ENCODE measurements around the gene ITGA2B. TPM values are rescaled to one million over a fixed set of nuclear protein-coding genes. Genes with fewer than 3 reads are reported as not detected.

Gene ITGA2B
- total RNA-seq, 2 experiments from 2014 or later = 0.57 to 0.63 TPM

GRCh38 chr17:44402564-44403172, 13.2 kb upstream of the ITGA2B start:
- Histone ChIP-seq H3K27ac (ENCODE audit: low read depth, low read length, poor library complexity, severe bottlenecking) (no peak overlapping the region), H3K36me3 (ENCODE audit: insufficient read depth, low read length) (peaks cover 78% of the 10 kb centered on the region), H3K4me1 (ENCODE audit: insufficient read depth, low read length, poor library complexity, severe bottlenecking) (peaks cover 5% of the 10 kb centered on the region), H3K4me3 (ENCODE audit: low read depth, low read length, poor library complexity, severe bottlenecking) (no peak overlapping the region), H3K4me2 (ENCODE audit: low read length) (no peak overlapping the region), H2AFZ (ENCODE audit: low read length) (no peak overlapping the region), H4K20me1 (ENCODE audit: insufficient read depth, low read length) (no peaks in the 10 kb centered on the region), H3K79me2 (ENCODE audit: insufficient read depth, low read depth, low read length) (no peaks in the 10 kb centered on the region), H3K9me2 (ENCODE audit: insufficient read depth, low read length) (no peaks in the 10 kb centered on the region), H3K9me3 (ENCODE audit: low read length) (no peaks in the 10 kb centered on the region)
- POLR2A ChIA-PET = no interaction called here
- no TSS peak for BruUV-seq (replicated peaks)
- CTCF ChIA-PET (ENCODE audit: unreplicated experiment) = no interaction called here
- DNase-seq (ENCODE audit: low spot score) = no peak
- no peak for TF ChIP-seq EZH2phosphoT487 (IDR thresholded peaks at IDR 0.05; ENCODE audit: borderline replicate concordance, low read depth, low read length)
- no peak for TF ChIP-seq CTCF (conservative IDR thresholded peaks at IDR 0.05; ENCODE audit: low read length)
- intact Hi-C loops (cut with micrococcal nuclease; ENCODE audit: unreplicated experiment) = no loop called here

- no peaks in the 10 kb centered on the region for H3K9me2 ChIP-seq (ENCODE audit: insufficient read depth, low read length)
- no peak overlapping the region for H3K27ac ChIP-seq (ENCODE audit: low read depth, low read length, poor library complexity, severe bottlenecking)
- BruUV-seq (replicated peaks) = no TSS peak
- no peaks in the 10 kb centered on the region for H3K79me2 ChIP-seq (ENCODE audit: insufficient read depth, low read depth, low read length)
- H2AFZ ChIP-seq (ENCODE audit: low read length) = no peak overlapping the region
- H3K4me3 ChIP-seq (ENCODE audit: low read depth, low read length, poor library complexity, severe bottlenecking) = no peak overlapping the region
- intact Hi-C loops (cut with micrococcal nuclease; ENCODE audit: unreplicated experiment) = loop anchor here (1.0 kb wide), 1 partner anchor 123 kb away; no protein-coding TSS in a partner anchor
- ChIA-PET CTCF (ENCODE audit: unreplicated experiment) (interaction anchor here (0.6 kb wide), 1 partner anchor 154 kb away, joined by 3 read pairs; no protein-coding TSS in a partner anchor), POLR2A (interaction anchor here (0.6 kb wide), 1 partner anchor 20 kb away, joined by 3 read pairs; no protein-coding TSS in a partner anchor)
- H3K9me3 ChIP-seq (ENCODE audit: low read length) = no peaks in the 10 kb centered on the region
- DNase-seq (ENCODE audit: low spot score) = peak; percentile 23
- H3K4me2 ChIP-seq (ENCODE audit: low read length) = no peak overlapping the region
- no peaks in the 10 kb centered on the region for H4K20me1 ChIP-seq (ENCODE audit: insufficient read depth, low read length)
- H3K36me3 ChIP-seq (ENCODE audit: insufficient read depth, low read length) = peaks cover 72% of the 10 kb centered on the region
- TF ChIP-seq CTCF (conservative IDR thresholded peaks at IDR 0.05; ENCODE audit: low read length) = peak; percentile 81
- no peak for TF ChIP-seq EZH2phosphoT487 (IDR thresholded peaks at IDR 0.05; ENCODE audit: borderline replicate concordance, low read depth, low read length)
- peaks cover 5% of the 10 kb centered on the region for H3K4me1 ChIP-seq (ENCODE audit: insufficient read depth, low read length, poor library complexity, severe bottlenecking)
These were observed 10.9 kb upstream of the ITGA2B start for GRCh38 chr17:44400226-44400847.
